Upper lobe of left lung (tissue), 4 donors: ENCODE data around the gene DMD.

Experiments
- EP300 ChIP-seq, 4 donors: sonication (generic); formaldehyde crosslinking; IDR thresholded peaks; one replicate each; pipeline ENCODE4 v1.5.1; 2017; ENCODE audit warnings: antibody characterized with exemption in 4 of 4, control low read depth in 2 of 4
- POLR2A ChIP-seq, 4 donors: fragments of 450-650 bp; IDR thresholded peaks; one replicate each; pipeline ENCODE4 v1.5.1; 2016 to 2017; ENCODE audit warnings: antibody characterized with exemption in 4 of 4, mild to moderate bottlenecking in 2 of 4
- POLR2AphosphoS5 ChIP-seq, 2 donors: sonication (generic); formaldehyde crosslinking; IDR thresholded peaks; one replicate each; pipeline ENCODE4 v1.5.1; 2017; ENCODE audit warnings: antibody characterized with exemption in 2 of 2
- TF ChIP-seq, protein P1 (sequence below), 6 experiments: fragments of 450-650 bp in 4 of 6; fragments of 200-600 bp in 2 of 6; sonication (generic) in 2 of 6; IDR thresholded peaks; one replicate each; pipeline ENCODE4 v1.5.1; 2016 to 2019; ENCODE audit warnings: antibody characterized with exemption in 6 of 6

DNA sequence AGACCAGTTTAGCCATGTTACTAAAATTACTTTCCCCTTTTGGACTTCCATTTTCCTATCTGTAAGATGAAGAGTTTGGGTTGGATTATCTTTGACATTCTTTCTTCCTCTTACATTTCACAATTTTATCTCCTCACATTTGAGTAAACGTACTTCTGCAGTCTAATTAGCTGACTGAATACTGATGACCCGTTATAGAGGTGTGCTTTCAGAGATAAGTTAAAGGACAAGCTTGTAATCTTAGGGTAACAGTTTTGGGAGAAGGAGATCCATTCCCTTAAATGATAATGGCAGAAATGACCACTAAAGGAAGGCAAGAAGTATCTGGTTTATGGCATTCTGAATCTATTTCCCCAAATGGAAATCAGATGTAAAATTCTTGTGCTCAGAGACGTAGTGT lies 1916.9 kb downstream of the DMD start:
- TF ChIP-seq, protein P1, sequence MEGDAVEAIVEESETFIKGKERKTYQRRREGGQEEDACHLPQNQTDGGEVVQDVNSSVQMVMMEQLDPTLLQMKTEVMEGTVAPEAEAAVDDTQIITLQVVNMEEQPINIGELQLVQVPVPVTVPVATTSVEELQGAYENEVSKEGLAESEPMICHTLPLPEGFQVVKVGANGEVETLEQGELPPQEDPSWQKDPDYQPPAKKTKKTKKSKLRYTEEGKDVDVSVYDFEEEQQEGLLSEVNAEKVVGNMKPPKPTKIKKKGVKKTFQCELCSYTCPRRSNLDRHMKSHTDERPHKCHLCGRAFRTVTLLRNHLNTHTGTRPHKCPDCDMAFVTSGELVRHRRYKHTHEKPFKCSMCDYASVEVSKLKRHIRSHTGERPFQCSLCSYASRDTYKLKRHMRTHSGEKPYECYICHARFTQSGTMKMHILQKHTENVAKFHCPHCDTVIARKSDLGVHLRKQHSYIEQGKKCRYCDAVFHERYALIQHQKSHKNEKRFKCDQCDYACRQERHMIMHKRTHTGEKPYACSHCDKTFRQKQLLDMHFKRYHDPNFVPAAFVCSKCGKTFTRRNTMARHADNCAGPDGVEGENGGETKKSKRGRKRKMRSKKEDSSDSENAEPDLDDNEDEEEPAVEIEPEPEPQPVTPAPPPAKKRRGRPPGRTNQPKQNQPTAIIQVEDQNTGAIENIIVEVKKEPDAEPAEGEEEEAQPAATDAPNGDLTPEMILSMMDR (IDR thresholded peaks at IDR 0.05): no peak
- TF ChIP-seq POLR2AphosphoS5 (IDR thresholded peaks at IDR 0.05): no peak
- no peak for TF ChIP-seq POLR2A (IDR thresholded peaks at IDR 0.05)
- no peak for TF ChIP-seq EP300 (IDR thresholded peaks at IDR 0.05)
